ENCODE measurements around the gene UPK1B. TPM values are rescaled to one million over a fixed set of nuclear protein-coding genes. Genes with fewer than 3 reads are reported as not detected.

UPK1B gene
- polyA plus RNA-seq, 2 of the 4 experiments (the other 2 are of a cell fraction), result 7.1 to 36.7 TPM

GRCh38 chr3:119230745-119231144 is 57.3 kb downstream of the UPK1B start:
- ChIA-PET POLR2A (interaction anchor here (2.8 kb wide), 1 partner anchor 10 kb away, joined by 13 read pairs; the partner anchor contains the start of gene B4GALT4), CTCF (interaction anchor here (1.2 to 9.1 kb wide), 2 partner anchors 10 to 46 kb away, joined by 3 to 47 read pairs; partner anchors contain the start of gene B4GALT4)
- no peaks in the 10 kb centered on the region for H3K9me3 ChIP-seq
- TF ChIP-seq EHMT2 (IDR thresholded peaks at IDR 0.05; ENCODE audit: low read depth) (no peak), BHLHE40 (IDR thresholded peaks at IDR 0.05; ENCODE audit: low read depth, low read length) (no peak), MAFK (IDR thresholded peaks at IDR 0.05; ENCODE audit: partially characterized antibody) (no peak), EHF (CRISPR knock-in tag; IDR thresholded peaks at IDR 0.05) (no peak), RARB (CRISPR knock-in tag; IDR thresholded peaks at IDR 0.05) (no peak), FOSB (CRISPR knock-in tag; IDR thresholded peaks at IDR 0.05) (no peak), CBX2 (IDR thresholded peaks at IDR 0.05; ENCODE audit: borderline replicate concordance, low read depth) (no peak), FOXS1 (CRISPR knock-in tag; IDR thresholded peaks at IDR 0.05) (no peak), GATA3 (IDR thresholded peaks at IDR 0.05; ENCODE audit: borderline replicate concordance) (no peak), CBX8 (IDR thresholded peaks at IDR 0.05) (no peak)
- TF ChIP-seq, protein P1, sequence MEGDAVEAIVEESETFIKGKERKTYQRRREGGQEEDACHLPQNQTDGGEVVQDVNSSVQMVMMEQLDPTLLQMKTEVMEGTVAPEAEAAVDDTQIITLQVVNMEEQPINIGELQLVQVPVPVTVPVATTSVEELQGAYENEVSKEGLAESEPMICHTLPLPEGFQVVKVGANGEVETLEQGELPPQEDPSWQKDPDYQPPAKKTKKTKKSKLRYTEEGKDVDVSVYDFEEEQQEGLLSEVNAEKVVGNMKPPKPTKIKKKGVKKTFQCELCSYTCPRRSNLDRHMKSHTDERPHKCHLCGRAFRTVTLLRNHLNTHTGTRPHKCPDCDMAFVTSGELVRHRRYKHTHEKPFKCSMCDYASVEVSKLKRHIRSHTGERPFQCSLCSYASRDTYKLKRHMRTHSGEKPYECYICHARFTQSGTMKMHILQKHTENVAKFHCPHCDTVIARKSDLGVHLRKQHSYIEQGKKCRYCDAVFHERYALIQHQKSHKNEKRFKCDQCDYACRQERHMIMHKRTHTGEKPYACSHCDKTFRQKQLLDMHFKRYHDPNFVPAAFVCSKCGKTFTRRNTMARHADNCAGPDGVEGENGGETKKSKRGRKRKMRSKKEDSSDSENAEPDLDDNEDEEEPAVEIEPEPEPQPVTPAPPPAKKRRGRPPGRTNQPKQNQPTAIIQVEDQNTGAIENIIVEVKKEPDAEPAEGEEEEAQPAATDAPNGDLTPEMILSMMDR (IDR thresholded peaks at IDR 0.05), result no peak
- TF ChIP-seq, protein P2, sequence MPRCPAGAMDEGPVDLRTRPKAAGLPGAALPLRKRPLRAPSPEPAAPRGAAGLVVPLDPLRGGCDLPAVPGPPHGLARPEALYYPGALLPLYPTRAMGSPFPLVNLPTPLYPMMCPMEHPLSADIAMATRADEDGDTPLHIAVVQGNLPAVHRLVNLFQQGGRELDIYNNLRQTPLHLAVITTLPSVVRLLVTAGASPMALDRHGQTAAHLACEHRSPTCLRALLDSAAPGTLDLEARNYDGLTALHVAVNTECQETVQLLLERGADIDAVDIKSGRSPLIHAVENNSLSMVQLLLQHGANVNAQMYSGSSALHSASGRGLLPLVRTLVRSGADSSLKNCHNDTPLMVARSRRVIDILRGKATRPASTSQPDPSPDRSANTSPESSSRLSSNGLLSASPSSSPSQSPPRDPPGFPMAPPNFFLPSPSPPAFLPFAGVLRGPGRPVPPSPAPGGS (IDR thresholded peaks at IDR 0.05), result no peak
- TF ChIP-seq, protein P3, sequence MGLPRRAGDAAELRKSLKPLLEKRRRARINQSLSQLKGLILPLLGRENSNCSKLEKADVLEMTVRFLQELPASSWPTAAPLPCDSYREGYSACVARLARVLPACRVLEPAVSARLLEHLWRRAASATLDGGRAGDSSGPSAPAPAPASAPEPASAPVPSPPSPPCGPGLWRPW (IDR thresholded peaks at IDR 0.05), result no peak
- H3K4me1 ChIP-seq, result peaks cover 67% of the 10 kb centered on the region
- no peak overlapping the region for H3K4me2 ChIP-seq
- H3K27ac ChIP-seq, result no peak overlapping the region
- no peak overlapping the region for H3K4me3 ChIP-seq
- ATAC-seq (no peak), DNase-seq (ENCODE audit: low read depth in 1 of 2, low spot score in 1 of 2) (no peak), FAIRE-seq (no peak)

- CTCF ChIA-PET, result interaction anchor here (1.6 kb wide), 1 partner anchor 88 kb away, joined by 9 read pairs; the partner anchor contains the start of gene TEX55
- no peak for FAIRE-seq
Measured at GRCh38 chr3:119234610-119235009, 61.2 kb downstream of the UPK1B start.

DNA sequence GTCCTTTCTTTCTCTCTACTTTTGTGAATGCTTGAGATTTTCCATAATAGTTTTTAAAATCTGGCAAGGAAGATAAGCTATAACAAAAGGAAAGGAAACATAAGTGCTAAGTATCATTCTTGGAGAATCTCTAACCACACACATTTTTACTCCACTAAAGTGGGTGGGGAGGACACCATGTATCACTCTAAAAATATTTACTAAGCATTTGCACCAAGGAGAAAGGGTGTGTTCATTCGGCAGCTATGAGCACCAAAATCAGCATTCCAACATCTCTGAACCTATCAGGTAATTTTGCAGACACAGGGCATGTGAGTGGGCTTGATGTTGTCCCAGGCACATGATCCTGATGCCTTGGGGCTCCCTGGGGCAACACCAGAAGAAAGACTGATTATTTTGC is 61.8 kb downstream of the UPK1B start:
- CTCF ChIA-PET, result no interaction called here
- ATAC-seq, result peak in 1 of 2 experiments; percentile 11; a peak in 3 of 6 replicates
- 0% methylated on average over 1 of the region's 1 CpG for WGBS (ENCODE audit: missing lambda C conversion rate)
- peak in 1 of 2 experiments; percentile 27 for DNase-seq (ENCODE audit: low read depth in 1 of 2, low spot score in 1 of 2)
- Histone ChIP-seq H3K9me3 (no peaks in the 10 kb centered on the region), H3K27ac (peak overlapping the region; percentile 1 to 60; a peak in 3 of 6 replicates), H3K4me2 (peak overlapping the region; percentile 92), H3K4me3 (no peak overlapping the region), H3K4me1 (peaks cover 58% of the 10 kb centered on the region)
- no peak for TF ChIP-seq RCOR1 (IDR thresholded peaks at IDR 0.05; ENCODE audit: low read depth, low read length)
- no peak for TF ChIP-seq ESRRA (IDR thresholded peaks at IDR 0.05; ENCODE audit: borderline replicate concordance, low read length)
- no peak for TF ChIP-seq MYC (IDR thresholded peaks at IDR 0.05; ENCODE audit: borderline replicate concordance, low read length)
- POLR2A ChIA-PET, result no interaction called here
- no peak for FAIRE-seq

More at GRCh38 chr3:119234610-119235009, 61.2 kb downstream of the UPK1B start:
- peak overlapping the region; percentile 92 for H3K4me2 ChIP-seq
- POLR2A ChIA-PET, result no interaction called here
- peaks cover 58% of the 10 kb centered on the region for H3K4me1 ChIP-seq
- TF ChIP-seq EHF (CRISPR knock-in tag; IDR thresholded peaks at IDR 0.05), result no peak
- TF ChIP-seq, protein P1 (IDR thresholded peaks at IDR 0.05), result no peak
- TF ChIP-seq RNF2 (IDR thresholded peaks at IDR 0.05; ENCODE audit: borderline replicate concordance, low read depth), result no peak
- no peak for TF ChIP-seq SMC3 (IDR thresholded peaks at IDR 0.05)
- TF ChIP-seq HDAC2 (IDR thresholded peaks at IDR 0.05), result no peak
- TF ChIP-seq TP53 (CRISPR knock-in tag; IDR thresholded peaks at IDR 0.05), result no peak
- no peak for TF ChIP-seq RAD21 (conservative IDR thresholded peaks at IDR 0.05 in 1 of 2, IDR thresholded peaks at IDR 0.05 in 1 of 2)
- H3K27ac ChIP-seq, result 0 out of 6 replicates have a peak overlapping the region, but pooled peaks of 1 of the 2 experiments have one; percentile 60
- H3K9me3 ChIP-seq, result no peaks in the 10 kb centered on the region
- WGBS (ENCODE audit: missing lambda C conversion rate), result 93% methylated on average over 1 of the region's 1 CpG
- no peak for DNase-seq (ENCODE audit: low read depth in 1 of 2, low spot score in 1 of 2)
- no peak overlapping the region for H3K4me3 ChIP-seq
- no peak for ATAC-seq
